GM12875 (cell line): ENCODE measurements around the gene DNM3.

Experiments
- H3K4me3 ChIP-seq: one replicate; pipeline ENCODE4 v1.5.1; 2011; ENCODE audit warnings: low read depth, low read length, control low read depth
- CTCF ChIP-seq: IDR thresholded peaks from 2 replicates; pipeline ENCODE4 v1.5.1; 2011; ENCODE audit warnings: low read depth, mild to moderate bottlenecking, control low read depth, inconsistent platforms, low read length, moderate library complexity, borderline replicate concordance; ENCODE audit not compliant: insufficient read depth

Gene DNM3

GRCh38 chr1:172254521-172255222, 413.4 kb downstream of the DNM3 start:
- TF ChIP-seq CTCF: no peak
- H3K4me3 ChIP-seq: no peak overlapping the region

GRCh38 chr1:172255223-172255560, 413.9 kb downstream of the DNM3 start:
- H3K4me3 ChIP-seq: no peak overlapping the region
- no peak for TF ChIP-seq CTCF

- no peak for TF ChIP-seq CTCF
These were observed 424.6 kb downstream of the DNM3 start for GRCh38 chr1:172265905-172266304.

GRCh38 chr1:172266528-172267174, 425.4 kb downstream of the DNM3 start:
- no peak overlapping the region for H3K4me3 ChIP-seq
- TF ChIP-seq CTCF: no peak

More at GRCh38 chr1:172265905-172266304, 424.6 kb downstream of the DNM3 start:
- no peak overlapping the region for H3K4me3 ChIP-seq

- no peak for TF ChIP-seq CTCF
- H3K4me3 ChIP-seq: no peak overlapping the region
These were observed 426.9 kb downstream of the DNM3 start for GRCh38 chr1:172268237-172268636.

GRCh38 chr1:172269084-172269483, 427.8 kb downstream of the DNM3 start:
- no peak for TF ChIP-seq CTCF
- H3K4me3 ChIP-seq: no peak overlapping the region

GRCh38 chr1:172269644-172270043, 428.3 kb downstream of the DNM3 start:
- no peak for TF ChIP-seq CTCF
- no peak overlapping the region for H3K4me3 ChIP-seq
